ENCODE data around the gene SHISAL1.

GRCh38 chr22:44354288-44354687, 41.5 kb upstream of the SHISAL1 start:
- TF ChIP-seq POLR2A (IDR thresholded peaks at IDR 0.05; ENCODE audit: low read depth) (no peak), CTCF (IDR thresholded peaks at IDR 0.05) (no peak), POLR2AphosphoS5 (IDR thresholded peaks at IDR 0.05) (no peak), EP300 (IDR thresholded peaks at IDR 0.05) (no peak)
